ENCODE data around the gene DSTYK. TPM values are rescaled to one million over a fixed set of nuclear protein-coding genes. Genes with fewer than 3 reads are reported as not detected.

The DSTYK gene
- total RNA-seq, 1 experiment from 2014 or later: 6.3 TPM

DNA sequence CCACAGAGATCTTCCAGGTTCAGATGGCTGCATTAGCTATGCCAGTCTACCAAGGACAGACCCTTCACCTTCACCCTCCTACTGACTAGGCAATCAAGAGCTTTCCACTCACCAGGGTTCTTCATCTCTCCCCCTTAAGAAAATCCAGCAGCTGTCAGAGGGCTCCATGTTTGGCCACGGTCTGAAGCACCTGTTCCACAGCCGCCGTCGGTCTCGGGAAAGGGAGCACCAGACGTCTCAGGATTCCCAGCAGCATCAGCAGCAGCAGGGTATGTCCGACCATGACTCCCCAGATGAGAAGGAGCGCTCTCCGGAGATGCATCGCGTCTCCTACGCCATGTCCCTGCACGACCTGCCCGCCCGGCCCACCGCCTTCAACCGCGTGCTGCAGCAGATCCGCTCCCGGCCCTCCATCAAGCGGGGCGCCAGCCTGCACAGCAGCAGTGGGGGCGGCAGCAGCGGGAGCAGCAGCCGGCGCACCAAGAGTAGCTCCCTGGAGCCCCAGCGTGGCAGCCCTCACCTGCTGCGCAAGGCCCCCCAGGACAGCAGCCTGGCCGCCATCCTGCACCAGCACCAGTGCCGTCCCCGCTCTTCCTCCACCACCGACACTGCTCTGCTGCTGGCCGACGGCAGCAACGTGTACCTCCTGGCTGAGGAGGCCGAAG, 30.0 kb upstream of the DSTYK start:
- no TSS peak for BruUV-seq (replicated peaks)
- Mint-ChIP-seq H3K9me3 (ENCODE audit: unreplicated experiment) (no peaks in the 10 kb centered on the region), H3K27ac (ENCODE audit: unreplicated experiment) (no peak overlapping the region), H3K36me3 (ENCODE audit: insufficient read depth, unreplicated experiment) (no peaks in the 10 kb centered on the region), H3K4me1 (ENCODE audit: low read depth, unreplicated experiment) (no peaks in the 10 kb centered on the region), H3K27me3 (ENCODE audit: insufficient read depth, unreplicated experiment) (peaks cover 7% of the 10 kb centered on the region), H3K4me3 (ENCODE audit: unreplicated experiment) (no peak overlapping the region)
- TF ChIP-seq, protein P1, sequence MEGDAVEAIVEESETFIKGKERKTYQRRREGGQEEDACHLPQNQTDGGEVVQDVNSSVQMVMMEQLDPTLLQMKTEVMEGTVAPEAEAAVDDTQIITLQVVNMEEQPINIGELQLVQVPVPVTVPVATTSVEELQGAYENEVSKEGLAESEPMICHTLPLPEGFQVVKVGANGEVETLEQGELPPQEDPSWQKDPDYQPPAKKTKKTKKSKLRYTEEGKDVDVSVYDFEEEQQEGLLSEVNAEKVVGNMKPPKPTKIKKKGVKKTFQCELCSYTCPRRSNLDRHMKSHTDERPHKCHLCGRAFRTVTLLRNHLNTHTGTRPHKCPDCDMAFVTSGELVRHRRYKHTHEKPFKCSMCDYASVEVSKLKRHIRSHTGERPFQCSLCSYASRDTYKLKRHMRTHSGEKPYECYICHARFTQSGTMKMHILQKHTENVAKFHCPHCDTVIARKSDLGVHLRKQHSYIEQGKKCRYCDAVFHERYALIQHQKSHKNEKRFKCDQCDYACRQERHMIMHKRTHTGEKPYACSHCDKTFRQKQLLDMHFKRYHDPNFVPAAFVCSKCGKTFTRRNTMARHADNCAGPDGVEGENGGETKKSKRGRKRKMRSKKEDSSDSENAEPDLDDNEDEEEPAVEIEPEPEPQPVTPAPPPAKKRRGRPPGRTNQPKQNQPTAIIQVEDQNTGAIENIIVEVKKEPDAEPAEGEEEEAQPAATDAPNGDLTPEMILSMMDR (IDR thresholded peaks at IDR 0.05; ENCODE audit: insufficient read depth in 1 of 2, low read depth in 1 of 2, low read length in 1 of 2, severe bottlenecking in 1 of 2, unreplicated experiment in 1 of 2): no peak
- CTCF ChIA-PET: interaction anchor here (0.6 kb wide), 1 partner anchor 12 kb away, joined by 3 read pairs; no protein-coding TSS in a partner anchor
- POLR2A ChIA-PET: no interaction called here
- Histone ChIP-seq H3K36me3 (ENCODE audit: control insufficient read depth, insufficient read depth, low read length) (no peaks in the 10 kb centered on the region), H3K4me3 (ENCODE audit: low read depth, low read length) (no peak overlapping the region), H3K9me3 (no peaks in the 10 kb centered on the region), H3K4me1 (no peaks in the 10 kb centered on the region), H3K27me3 (replicated peaks; ENCODE audit: control insufficient read depth, insufficient read depth, low read length) (no peaks in the 10 kb centered on the region)
- intact Hi-C loops (cut with micrococcal nuclease; ENCODE audit: unreplicated experiment): no loop called here
- DNase-seq: no peak

DNA sequence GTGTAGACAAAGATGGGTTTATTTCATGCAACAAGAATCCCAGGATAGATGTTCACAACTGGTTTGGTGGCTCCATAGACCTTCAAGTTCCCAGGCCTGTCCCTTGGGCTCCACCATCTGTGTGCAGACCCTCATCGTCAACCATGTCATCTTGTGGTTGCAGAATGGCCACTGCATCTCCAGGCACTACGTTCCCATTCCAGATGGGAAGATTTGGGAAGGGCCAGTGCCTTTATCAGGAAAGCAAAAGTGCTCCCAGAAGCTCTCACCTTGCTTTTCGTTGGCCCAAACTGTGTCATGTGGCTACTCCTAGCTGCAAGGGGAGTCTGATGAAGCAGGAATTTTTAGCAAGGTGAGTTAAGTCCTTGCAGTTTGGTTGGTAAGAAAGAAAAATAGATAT, 29.1 kb upstream of the DSTYK start:
- TF ChIP-seq, protein P1 (IDR thresholded peaks at IDR 0.05; ENCODE audit: insufficient read depth in 1 of 2, low read depth in 1 of 2, low read length in 1 of 2, severe bottlenecking in 1 of 2, unreplicated experiment in 1 of 2): no peak
- Mint-ChIP-seq H3K27ac (ENCODE audit: unreplicated experiment) (no peak overlapping the region), H3K36me3 (ENCODE audit: insufficient read depth, unreplicated experiment) (no peaks in the 10 kb centered on the region), H3K4me1 (ENCODE audit: low read depth, unreplicated experiment) (no peaks in the 10 kb centered on the region), H3K9me3 (ENCODE audit: unreplicated experiment) (no peaks in the 10 kb centered on the region), H3K4me3 (ENCODE audit: unreplicated experiment) (no peak overlapping the region), H3K27me3 (ENCODE audit: insufficient read depth, unreplicated experiment) (peaks cover 7% of the 10 kb centered on the region)
- Histone ChIP-seq H3K27me3 (replicated peaks; ENCODE audit: control insufficient read depth, insufficient read depth, low read length) (no peaks in the 10 kb centered on the region), H3K9me3 (no peaks in the 10 kb centered on the region), H3K4me3 (ENCODE audit: low read depth, low read length) (no peak overlapping the region), H3K36me3 (ENCODE audit: control insufficient read depth, insufficient read depth, low read length) (no peaks in the 10 kb centered on the region), H3K4me1 (no peaks in the 10 kb centered on the region)
- ChIA-PET POLR2A (no interaction called here), CTCF (interaction anchor here (0.6 kb wide), 1 partner anchor 11 kb away, joined by 3 read pairs; no protein-coding TSS in a partner anchor)
- no peak for DNase-seq
- no TSS peak for BruUV-seq (replicated peaks)
- intact Hi-C loops (cut with micrococcal nuclease; ENCODE audit: unreplicated experiment): no loop called here

DNA sequence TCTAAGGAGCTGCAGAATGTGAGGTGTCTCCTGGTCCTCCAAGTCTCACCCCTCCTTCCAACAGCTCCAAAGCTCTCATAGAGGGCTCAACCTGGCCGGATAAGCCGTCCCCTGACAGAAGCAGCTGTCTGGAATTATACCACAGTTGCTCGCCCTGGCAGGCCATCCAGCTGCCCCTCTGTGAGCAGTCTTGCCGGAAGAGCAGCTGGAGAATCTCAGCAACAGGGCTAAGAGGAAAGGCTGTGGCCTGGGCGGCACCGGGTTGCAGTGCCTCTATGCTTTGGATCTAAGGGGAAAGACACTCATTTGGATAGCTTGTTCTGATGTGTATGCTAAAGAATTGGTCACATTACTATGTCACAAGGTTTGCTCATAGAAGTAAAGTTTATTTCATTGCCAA, 28.6 kb upstream of the DSTYK start:
- Mint-ChIP-seq H3K27me3 (ENCODE audit: insufficient read depth, unreplicated experiment) (peaks cover 7% of the 10 kb centered on the region), H3K4me3 (ENCODE audit: unreplicated experiment) (no peak overlapping the region), H3K27ac (ENCODE audit: unreplicated experiment) (no peak overlapping the region), H3K4me1 (ENCODE audit: low read depth, unreplicated experiment) (no peaks in the 10 kb centered on the region), H3K9me3 (ENCODE audit: unreplicated experiment) (no peaks in the 10 kb centered on the region), H3K36me3 (ENCODE audit: insufficient read depth, unreplicated experiment) (no peaks in the 10 kb centered on the region)
- ChIA-PET POLR2A (no interaction called here), CTCF (no interaction called here)
- BruUV-seq (replicated peaks): no TSS peak
- DNase-seq: no peak
- H3K27me3 ChIP-seq (replicated peaks; ENCODE audit: control insufficient read depth, insufficient read depth, low read length): no peaks in the 10 kb centered on the region
- H3K9me3 ChIP-seq: no peaks in the 10 kb centered on the region
- TF ChIP-seq, protein P1 (IDR thresholded peaks at IDR 0.05; ENCODE audit: insufficient read depth in 1 of 2, low read depth in 1 of 2, low read length in 1 of 2, severe bottlenecking in 1 of 2, unreplicated experiment in 1 of 2): no peak
- intact Hi-C loops (cut with micrococcal nuclease; ENCODE audit: unreplicated experiment): no loop called here
- H3K4me1 ChIP-seq: no peaks in the 10 kb centered on the region
- H3K4me3 ChIP-seq (ENCODE audit: low read depth, low read length): no peak overlapping the region
- H3K36me3 ChIP-seq (ENCODE audit: control insufficient read depth, insufficient read depth, low read length): no peaks in the 10 kb centered on the region
